Right forelimb (tissue), 1 donor: ENCODE measurements around the gene ZNF221.

Experiments used
- DNase-seq: peaks from one replicate; pipeline ENCODE4 v3.0.0-alpha.2; 2018

ZNF221 gene

GRCh38 chr19:43960411-43960810, 9.4 kb downstream of the ZNF221 start:
- no peak for DNase-seq

GRCh38 chr19:43966079-43966694, 15.2 kb downstream of the ZNF221 start:
- DNase-seq = no peak

DNA sequence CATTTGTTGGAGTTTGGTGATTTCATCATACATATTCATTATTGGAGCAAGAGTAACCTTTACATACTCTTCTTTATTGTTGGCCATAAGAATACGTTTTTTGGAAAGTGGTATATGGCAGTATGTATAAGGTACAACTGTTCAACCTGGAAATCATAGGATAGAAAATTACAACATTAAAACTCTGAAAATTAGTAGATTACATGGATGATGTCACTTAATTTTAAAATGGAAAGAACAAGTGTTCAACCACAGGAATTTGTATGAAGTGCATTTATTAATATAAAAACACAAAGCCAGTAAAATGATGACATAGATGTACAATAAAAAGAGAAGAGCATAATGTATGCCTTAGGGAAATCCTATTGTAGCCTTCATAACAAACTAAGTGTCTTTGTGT, 25.7 kb downstream of the ZNF221 start:
- DNase-seq = no peak

DNA sequence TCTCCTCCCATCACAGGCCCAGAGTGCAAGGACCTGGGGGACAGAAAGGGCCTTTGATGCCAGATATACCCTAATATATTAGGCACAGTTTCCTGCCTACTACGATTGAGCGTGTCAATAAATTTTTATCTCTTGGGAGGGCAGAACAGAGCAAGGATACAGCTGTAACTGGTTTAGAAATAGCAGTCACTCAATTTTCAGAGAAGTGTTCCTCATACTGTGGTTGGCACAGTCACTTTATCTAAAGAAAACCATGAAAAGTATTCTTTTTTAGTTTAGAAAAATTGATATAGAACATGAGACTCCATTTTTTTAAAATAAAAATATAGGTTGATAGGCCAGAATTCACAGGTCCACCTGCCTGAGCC, 32.5 kb downstream of the ZNF221 start:
- no peak for DNase-seq

GRCh38 chr19:43983912-43984686, 33.1 kb downstream of the ZNF221 start, which contains the start of gene ZNF155:
Gene ZNF155, plus strand, starts transcription at chr19:43984188. Its CDS starts 4,356 bp downstream, at chr19:43988544.
- peak; percentile 90 for DNase-seq

DNA sequence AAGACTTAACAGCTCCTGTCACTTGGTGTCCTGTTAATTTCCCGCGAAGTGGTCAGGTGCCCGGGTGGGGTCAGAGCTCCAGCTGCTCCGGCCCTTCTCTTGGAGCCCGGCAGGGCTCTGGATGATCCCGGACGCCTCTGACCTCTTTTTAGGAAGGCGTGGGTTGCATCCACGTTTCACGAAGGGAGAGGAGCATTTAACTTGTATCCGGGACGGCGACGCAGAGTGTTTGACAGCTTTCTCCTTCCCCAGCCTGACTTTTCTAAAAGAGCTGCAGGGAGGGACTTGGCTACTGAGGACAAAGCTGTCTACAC, 33.6 kb downstream of the ZNF221 start:
- peak; percentile 57 for DNase-seq

DNA sequence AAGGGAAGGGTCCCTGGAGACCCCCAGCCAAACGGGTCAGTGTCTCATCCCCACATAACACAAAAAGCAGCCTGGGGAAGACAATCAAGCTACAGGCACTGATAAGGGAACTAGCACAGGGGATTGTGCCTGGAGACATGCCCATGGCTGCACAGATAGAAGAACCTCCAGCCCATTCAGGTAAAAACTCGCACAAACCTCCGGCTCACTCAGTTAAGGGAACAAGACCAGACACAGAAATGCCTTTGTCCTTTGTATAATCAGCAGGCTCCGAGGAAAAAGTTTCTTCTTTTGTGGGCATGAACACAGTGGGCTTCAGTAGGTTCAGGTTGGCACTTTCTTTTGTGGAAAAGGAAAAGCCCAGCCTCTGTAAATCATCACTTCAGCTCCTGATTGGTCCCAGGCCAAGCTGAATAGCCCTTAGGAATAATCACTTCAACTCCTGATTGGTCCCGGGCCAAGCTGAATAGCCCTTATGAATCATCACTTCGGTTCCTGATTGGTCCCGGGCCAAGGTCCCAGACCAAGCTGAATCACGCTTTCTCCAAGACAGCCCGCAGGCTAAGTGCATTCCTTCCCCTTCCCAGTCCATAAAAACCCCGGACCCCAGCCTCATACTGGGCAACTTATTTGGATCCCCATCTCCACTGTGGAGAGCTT, 46.7 kb downstream of the ZNF221 start:
- no peak for DNase-seq

GRCh38 chr19:44002212-44002565, 51.2 kb downstream of the ZNF221 start:
- DNase-seq = no peak

DNA sequence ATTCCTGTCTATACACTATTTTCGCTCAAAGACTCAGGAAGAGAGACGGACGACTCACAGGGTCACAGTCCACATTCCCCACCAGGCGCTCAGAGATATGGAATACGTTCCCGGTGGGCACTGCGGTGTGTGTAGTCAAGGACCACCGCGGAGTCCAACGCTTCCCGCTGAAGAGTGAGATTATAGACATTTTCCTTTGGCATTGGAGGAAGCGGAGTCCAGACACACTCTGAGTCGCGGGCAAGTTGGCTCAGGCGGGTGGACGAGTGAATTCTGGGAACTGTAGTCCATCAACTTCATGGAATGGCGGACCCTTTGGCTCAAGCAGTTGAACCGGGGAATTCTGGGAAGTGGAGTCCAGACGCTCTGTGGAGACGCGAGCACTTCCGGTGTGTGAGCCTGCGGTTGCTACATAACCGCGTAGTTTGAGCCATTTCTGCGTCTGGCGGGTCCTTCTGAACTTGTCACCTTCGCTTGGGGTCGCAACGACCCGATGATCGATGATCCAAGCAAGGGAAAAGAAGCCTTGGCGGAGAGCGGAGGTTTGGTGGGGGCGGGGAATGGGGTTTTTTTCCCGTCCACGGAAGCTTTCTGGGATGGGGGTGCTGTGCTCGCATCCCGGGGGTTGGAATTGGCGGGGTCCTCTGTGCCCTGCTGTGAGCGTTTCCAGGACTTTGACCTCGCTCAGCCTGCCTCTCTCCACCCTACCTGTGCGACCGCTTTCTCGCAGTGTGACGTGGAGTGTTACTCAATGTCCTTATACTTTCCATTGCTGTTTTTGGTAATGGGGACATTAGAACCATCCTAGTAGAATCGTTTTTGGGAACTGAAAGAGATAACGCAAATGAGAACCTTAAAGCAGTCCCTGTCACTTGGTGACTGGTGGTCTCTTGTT, 51.8 kb downstream of the ZNF221 start, which contains the start of gene ZNF230:
Gene ZNF230 (plus strand): TSS at position 392 of the 895 bp plus-strand sequence. CDS start 4,122 bp downstream, outside the sequence.
- DNase-seq = peak; percentile 91

- no peak for DNase-seq
These were observed 52.5 kb downstream of the ZNF221 start for GRCh38 chr19:44003461-44004009.

- no peak for DNase-seq
These were observed 54.9 kb downstream of the ZNF221 start for GRCh38 chr19:44005973-44006372.

DNA sequence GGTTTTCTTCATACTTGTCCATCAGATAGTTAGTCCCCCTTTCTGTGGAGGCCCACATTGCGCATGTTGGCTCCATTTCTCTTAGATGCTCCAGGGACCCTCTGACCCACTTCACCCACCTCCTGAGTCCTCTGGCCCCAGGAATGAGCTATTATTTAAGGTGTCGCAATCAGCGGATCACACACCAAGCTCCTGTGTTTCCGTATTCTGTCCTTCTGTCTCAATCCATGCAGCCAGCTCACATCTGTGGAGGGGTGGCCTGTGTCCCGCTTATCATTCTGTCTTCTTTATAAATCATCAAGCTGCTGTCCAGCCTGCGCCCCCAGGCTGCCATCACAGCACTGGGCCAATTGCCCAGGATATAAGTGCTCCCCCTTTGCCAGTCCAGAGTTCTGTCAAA, 56.4 kb downstream of the ZNF221 start:
- no peak for DNase-seq

DNA sequence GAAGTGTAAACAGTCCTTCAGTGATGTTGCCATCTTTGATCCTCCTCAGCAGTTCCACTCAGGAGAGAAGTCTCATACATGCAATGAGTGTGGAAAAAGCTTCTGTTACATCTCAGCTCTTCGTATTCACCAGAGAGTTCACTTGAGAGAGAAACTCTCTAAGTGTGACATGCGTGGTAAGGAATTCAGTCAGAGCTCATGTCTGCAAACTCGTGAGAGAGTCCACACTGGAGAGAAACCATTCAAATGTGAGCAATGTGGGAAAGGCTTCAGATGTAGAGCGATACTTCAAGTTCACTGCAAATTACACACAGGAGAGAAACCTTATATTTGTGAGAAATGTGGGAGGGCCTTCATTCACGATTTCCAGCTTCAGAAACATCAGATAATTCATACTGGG, 59.4 kb downstream of the ZNF221 start:
- no peak for DNase-seq
